HEK293 (cell line): ENCODE measurements around the gene EML4.
"Not testable (repeated sequence)": the region's sequence is repeated elsewhere in the genome, so short reads cannot be mapped to it uniquely, and the experiment has no call there.

Source experiments
- CTCF ChIA-PET: fragments of 350-600 bp; formaldehyde crosslinking; extraction: SDS; loops from one replicate; lab custom pipeline; 2021; ENCODE audit warnings: antibody characterized with exemption; lab: Yijun Ruan, JAX
- POLR2A ChIA-PET: fragments of 300-600 bp; formaldehyde crosslinking; extraction: SDS; loops from one replicate; lab custom pipeline; 2020; ENCODE audit warnings: antibody characterized with exemption, inconsistent platforms; lab: Yijun Ruan, JAX
- H3K27ac ChIP-seq: fragments of 200-500 bp; sonication (Bioruptor generic); 2 replicates; pipeline ENCODE4 v1.5.1; 2014; ENCODE audit warnings: low read depth, low read length, control low read depth, inconsistent platforms; ENCODE audit errors: extremely low read depth
- H3K36me3 ChIP-seq, 2 experiments: fragments of 200-500 bp in 1 of 2; sonication (Bioruptor generic) in 1 of 2; 1 replicate in 1 of 2; 2 replicates in 1 of 2; pipeline ENCODE4 v1.5.1; 2014 to 2017; ENCODE audit warnings: inconsistent platforms in 2 of 2, low read length in 2 of 2; ENCODE audit not compliant: control insufficient read depth in 2 of 2, insufficient read depth in 1 of 2
- H3K4me1 ChIP-seq: fragments of 200-500 bp; sonication (Bioruptor generic); 2 replicates; pipeline ENCODE4 v1.5.1; 2014; ENCODE audit warnings: mild to moderate bottlenecking, low read length, inconsistent platforms; ENCODE audit not compliant: control insufficient read depth, insufficient read depth
- H3K4me3 ChIP-seq: 2 replicates; pipeline ENCODE4 v1.5.1; 2011; ENCODE audit warnings: low read depth, mild to moderate bottlenecking, control low read depth, low read length, moderate library complexity
- H3K9me3 ChIP-seq: fragments of 200-500 bp; sonication (Bioruptor generic); 2 replicates; pipeline ENCODE4 v1.5.1; 2014; ENCODE audit warnings: low read depth, low read length, inconsistent platforms; ENCODE audit not compliant: control insufficient read depth, insufficient read depth
- OVOL3 ChIP-seq: fragments of 450-650 bp; formaldehyde crosslinking; IDR thresholded peaks from 2 replicates; pipeline ENCODE4 v1.5.1; 2016; ENCODE audit warnings: missing biosample characterization, missing genetic modification characterization
- ZBTB20 ChIP-seq: fragments of 450-650 bp; formaldehyde crosslinking; IDR thresholded peaks from 2 replicates; pipeline ENCODE4 v1.5.1; 2016; ENCODE audit warnings: missing biosample characterization, missing genetic modification characterization
- ZIC2 ChIP-seq: fragments of 450-650 bp; formaldehyde crosslinking; IDR thresholded peaks from 2 replicates; pipeline ENCODE4 v1.5.1; 2016; ENCODE audit warnings: missing biosample characterization, missing genetic modification characterization
- ZNF114 ChIP-seq: fragments of 450-650 bp; formaldehyde crosslinking; IDR thresholded peaks from 2 replicates; pipeline ENCODE4 v1.5.0; 2017; ENCODE audit warnings: missing biosample characterization, missing genetic modification characterization
- ZNF148 ChIP-seq: fragments of 450-650 bp; formaldehyde crosslinking; IDR thresholded peaks from 2 replicates; pipeline ENCODE4 v1.5.0; 2017; ENCODE audit warnings: missing biosample characterization, missing genetic modification characterization, borderline replicate concordance
- ZNF292 ChIP-seq: fragments of 450-650 bp; formaldehyde crosslinking; IDR thresholded peaks from 2 replicates; pipeline ENCODE4 v1.5.1; 2016; ENCODE audit warnings: low read depth, missing biosample characterization, missing genetic modification characterization, borderline replicate concordance
- ZNF549 ChIP-seq: fragments of 450-650 bp; IDR thresholded peaks from 2 replicates; pipeline ENCODE4 v1.5.1; 2018; ENCODE audit warnings: missing biosample characterization, missing genetic modification characterization, mild to moderate bottlenecking, inconsistent platforms, moderate library complexity
- ZNF639 ChIP-seq: fragments of 450-650 bp; formaldehyde crosslinking; IDR thresholded peaks from 2 replicates; pipeline ENCODE4 v1.5.1; 2016; ENCODE audit warnings: missing biosample characterization, missing genetic modification characterization
- TF ChIP-seq, protein P1 (sequence below): fragments of 450-650 bp; formaldehyde crosslinking; IDR thresholded peaks from 2 replicates; pipeline ENCODE4 v1.5.1; 2017; ENCODE audit warnings: missing biosample characterization, missing genetic modification characterization
- TF ChIP-seq, protein P2 (sequence below): fragments of 450-650 bp; formaldehyde crosslinking; IDR thresholded peaks from 2 replicates; pipeline ENCODE4 v1.5.1; 2017; ENCODE audit warnings: missing biosample characterization, missing genetic modification characterization
- TF ChIP-seq, protein P3 (sequence below): fragments of 450-650 bp; formaldehyde crosslinking; IDR thresholded peaks from 2 replicates; pipeline ENCODE4 v1.5.1; 2017; ENCODE audit warnings: missing biosample characterization, missing genetic modification characterization

EML4 gene

GRCh38 chr2:42378415-42378814, 209.3 kb downstream of the EML4 start (continued):
- TF ChIP-seq ZNF148: no peak

DNA sequence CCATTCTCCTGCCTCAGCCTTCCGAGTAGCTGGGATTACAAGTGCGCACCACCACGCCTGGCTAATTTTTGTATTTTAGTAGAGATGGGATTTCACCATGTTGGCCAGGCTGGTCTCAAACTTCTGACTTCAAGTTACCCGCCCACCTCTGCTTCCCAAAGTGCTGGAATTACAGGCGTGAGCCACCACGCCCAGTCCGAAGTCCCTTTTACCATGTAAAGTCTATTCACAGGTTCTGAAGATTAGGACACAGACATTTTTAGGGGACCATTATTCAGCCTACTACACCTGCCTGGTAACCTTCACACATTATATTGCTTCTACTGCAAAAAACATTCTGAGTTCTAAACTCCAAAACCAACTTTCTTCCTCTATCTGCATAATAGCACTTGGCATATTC, 210.9 kb downstream of the EML4 start:
- H3K9me3 ChIP-seq, CTCF ChIA-PET, POLR2A ChIA-PET, H3K4me3 ChIP-seq, H3K27ac ChIP-seq, H3K4me1 ChIP-seq, H3K36me3 ChIP-seq: not testable (repeated sequence)

- Histone ChIP-seq H3K4me1 (no peaks in the 10 kb centered on the region), H3K36me3 (no peaks in the 10 kb centered on the region), H3K9me3 (no peaks in the 10 kb centered on the region), H3K27ac (no peak overlapping the region), H3K4me3 (no peak overlapping the region)
- ChIA-PET POLR2A (no interaction called here), CTCF (no interaction called here)
- TF ChIP-seq, protein P1, sequence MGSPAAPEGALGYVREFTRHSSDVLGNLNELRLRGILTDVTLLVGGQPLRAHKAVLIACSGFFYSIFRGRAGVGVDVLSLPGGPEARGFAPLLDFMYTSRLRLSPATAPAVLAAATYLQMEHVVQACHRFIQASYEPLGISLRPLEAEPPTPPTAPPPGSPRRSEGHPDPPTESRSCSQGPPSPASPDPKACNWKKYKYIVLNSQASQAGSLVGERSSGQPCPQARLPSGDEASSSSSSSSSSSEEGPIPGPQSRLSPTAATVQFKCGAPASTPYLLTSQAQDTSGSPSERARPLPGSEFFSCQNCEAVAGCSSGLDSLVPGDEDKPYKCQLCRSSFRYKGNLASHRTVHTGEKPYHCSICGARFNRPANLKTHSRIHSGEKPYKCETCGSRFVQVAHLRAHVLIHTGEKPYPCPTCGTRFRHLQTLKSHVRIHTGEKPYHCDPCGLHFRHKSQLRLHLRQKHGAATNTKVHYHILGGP: no peak
- TF ChIP-seq ZNF639 (tag by site-specific recombination) (no peak), OVOL3 (tag by site-specific recombination) (no peak), ZBTB20 (tag by site-specific recombination) (no peak), ZNF549 (tag by site-specific recombination) (no peak), ZIC2 (tag by site-specific recombination) (no peak), ZNF114 (no peak), ZNF292 (tag by site-specific recombination) (no peak)
- TF ChIP-seq, protein P2, sequence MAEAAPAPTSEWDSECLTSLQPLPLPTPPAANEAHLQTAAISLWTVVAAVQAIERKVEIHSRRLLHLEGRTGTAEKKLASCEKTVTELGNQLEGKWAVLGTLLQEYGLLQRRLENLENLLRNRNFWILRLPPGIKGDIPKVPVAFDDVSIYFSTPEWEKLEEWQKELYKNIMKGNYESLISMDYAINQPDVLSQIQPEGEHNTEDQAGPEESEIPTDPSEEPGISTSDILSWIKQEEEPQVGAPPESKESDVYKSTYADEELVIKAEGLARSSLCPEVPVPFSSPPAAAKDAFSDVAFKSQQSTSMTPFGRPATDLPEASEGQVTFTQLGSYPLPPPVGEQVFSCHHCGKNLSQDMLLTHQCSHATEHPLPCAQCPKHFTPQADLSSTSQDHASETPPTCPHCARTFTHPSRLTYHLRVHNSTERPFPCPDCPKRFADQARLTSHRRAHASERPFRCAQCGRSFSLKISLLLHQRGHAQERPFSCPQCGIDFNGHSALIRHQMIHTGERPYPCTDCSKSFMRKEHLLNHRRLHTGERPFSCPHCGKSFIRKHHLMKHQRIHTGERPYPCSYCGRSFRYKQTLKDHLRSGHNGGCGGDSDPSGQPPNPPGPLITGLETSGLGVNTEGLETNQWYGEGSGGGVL: no peak
- TF ChIP-seq, protein P3, sequence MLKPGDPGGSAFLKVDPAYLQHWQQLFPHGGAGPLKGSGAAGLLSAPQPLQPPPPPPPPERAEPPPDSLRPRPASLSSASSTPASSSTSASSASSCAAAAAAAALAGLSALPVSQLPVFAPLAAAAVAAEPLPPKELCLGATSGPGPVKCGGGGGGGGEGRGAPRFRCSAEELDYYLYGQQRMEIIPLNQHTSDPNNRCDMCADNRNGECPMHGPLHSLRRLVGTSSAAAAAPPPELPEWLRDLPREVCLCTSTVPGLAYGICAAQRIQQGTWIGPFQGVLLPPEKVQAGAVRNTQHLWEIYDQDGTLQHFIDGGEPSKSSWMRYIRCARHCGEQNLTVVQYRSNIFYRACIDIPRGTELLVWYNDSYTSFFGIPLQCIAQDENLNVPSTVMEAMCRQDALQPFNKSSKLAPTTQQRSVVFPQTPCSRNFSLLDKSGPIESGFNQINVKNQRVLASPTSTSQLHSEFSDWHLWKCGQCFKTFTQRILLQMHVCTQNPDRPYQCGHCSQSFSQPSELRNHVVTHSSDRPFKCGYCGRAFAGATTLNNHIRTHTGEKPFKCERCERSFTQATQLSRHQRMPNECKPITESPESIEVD (tag by site-specific recombination): no peak
Measured at GRCh38 chr2:42382144-42382543, 213.0 kb downstream of the EML4 start.
